Endothelial cell of umbilical vein (primary cell): ENCODE measurements around the gene TNRC6A. TPM values are rescaled to one million over a fixed set of nuclear protein-coding genes. Genes with fewer than 3 reads are reported as not detected.

Experiments
- BruUV-seq: library from RNA; stranded (reverse); fragments of 400-500 nt; replicated peaks from 2 replicates; lab custom pipeline; 2021; lab: Mats Ljungman, UMichigan
- CTCF ChIA-PET: fragments of 300-600, 350-600 bp; sonication (Branson Sonifier 250); formaldehyde crosslinking; loops from one replicate; lab custom pipeline; 2021; ENCODE audit warnings: antibody characterized with exemption, inconsistent platforms; lab: Charles Lee
- POLR2A ChIA-PET: fragments of 300-600, 350-600 bp; sonication (Branson Sonifier 250); formaldehyde crosslinking; loops from one replicate; lab custom pipeline; 2021; ENCODE audit warnings: antibody characterized with exemption, inconsistent platforms; lab: Charles Lee
- DNase-seq: peaks from one replicate; pipeline ENCODE4 v3.0.0-alpha.2; 2011; ENCODE audit warnings: low read depth, low spot score
- FAIRE-seq: peaks from 2 replicates; lab custom pipeline; 2011; peaks lifted over from hg19 to GRCh38; lab: Jason Lieb, UNC
- H2AFZ ChIP-seq: 2 replicates; pipeline ENCODE4 v1.6.0; 2012; ENCODE audit warnings: low read depth, low read length, control low read depth, inconsistent platforms
- H3K27ac ChIP-seq: 2 replicates; pipeline ENCODE4 v1.5.1; 2011; ENCODE audit warnings: low read depth, mild to moderate bottlenecking, control low read depth, low read length, moderate library complexity; ENCODE audit not compliant: insufficient read depth
- H3K27me3 ChIP-seq, 2 experiments: 2 replicates each; pipeline versions ENCODE4 v1.6.0 to v1.6.1; 2011; ENCODE audit warnings: low read length in 2 of 2, mixed read lengths in 1 of 2; ENCODE audit not compliant: control insufficient read depth in 2 of 2, insufficient read depth in 2 of 2
- H3K36me3 ChIP-seq, 2 experiments: 2 replicates in 1 of 2; 3 replicates in 1 of 2; pipeline ENCODE4 v1.5.1; 2011; ENCODE audit warnings: low read length in 2 of 2, mild to moderate bottlenecking in 1 of 2, moderate library complexity in 1 of 2; ENCODE audit not compliant: control insufficient read depth in 2 of 2, insufficient read depth in 2 of 2; ENCODE audit errors: extremely low read depth in 1 of 2
- H3K4me1 ChIP-seq: 3 replicates; pipeline ENCODE4 v1.5.1; 2011; ENCODE audit warnings: mild to moderate bottlenecking, low read length; ENCODE audit not compliant: control insufficient read depth, insufficient read depth; ENCODE audit errors: extremely low read depth
- H3K4me2 ChIP-seq: 2 replicates; pipeline ENCODE4 v1.6.1; 2011; ENCODE audit warnings: low read length, control low read depth, mixed read lengths; ENCODE audit not compliant: insufficient read depth
- H3K4me3 ChIP-seq, 3 experiments: fragments of 200-600 bp in 1 of 3; sonication (generic), shearing (Covaris generic) in 1 of 3; replicated peaks in 1 of 3; 2 replicates each; pipeline ENCODE4 v1.5.1; 2011 to 2016; ENCODE audit warnings: control low read depth in 3 of 3, low read length in 3 of 3, mild to moderate bottlenecking in 2 of 3, inconsistent platforms in 1 of 3, low read depth in 1 of 3, moderate library complexity in 1 of 3; ENCODE audit not compliant: insufficient read depth in 1 of 3
- H3K79me2 ChIP-seq: 2 replicates; pipeline ENCODE4 v1.6.0; 2012; ENCODE audit warnings: low read length, inconsistent platforms; ENCODE audit not compliant: control insufficient read depth, insufficient read depth
- H3K9ac ChIP-seq: replicated peaks from 2 replicates; pipeline ENCODE3; 2011; ENCODE audit warnings: low read length, control low read depth; ENCODE audit not compliant: insufficient read depth; ENCODE audit errors: extremely low read depth
- H3K9me1 ChIP-seq: replicated peaks from 3 replicates; pipeline ENCODE4 v1.6.0; 2011; ENCODE audit warnings: mild to moderate bottlenecking, low read length; ENCODE audit not compliant: control insufficient read depth, insufficient read depth; ENCODE audit errors: extremely low read depth
- H3K9me3 ChIP-seq: replicated peaks from 2 replicates; pipeline ENCODE4 v1.5.1; 2012; ENCODE audit warnings: low read length, inconsistent platforms; ENCODE audit not compliant: control insufficient read depth, insufficient read depth
- H4K20me1 ChIP-seq: replicated peaks from 2 replicates; pipeline ENCODE3; 2011; ENCODE audit warnings: mild to moderate bottlenecking, low read length; ENCODE audit not compliant: control insufficient read depth, insufficient read depth; ENCODE audit errors: extremely low read depth
- EZH2 ChIP-seq: IDR thresholded peaks from 2 replicates; pipeline ENCODE4 v1.6.1; 2012; ENCODE audit warnings: borderline replicate concordance, low read depth, mild to moderate bottlenecking, moderate library complexity, low read length, inconsistent platforms; ENCODE audit not compliant: severe bottlenecking
- FOS ChIP-seq: IDR thresholded peaks from 2 replicates; pipeline ENCODE4 v1.6.1; 2011; ENCODE audit warnings: mild to moderate bottlenecking, low read length, moderate library complexity, borderline replicate concordance; ENCODE audit not compliant: insufficient read depth
- GATA2 ChIP-seq: IDR thresholded peaks from 2 replicates; pipeline ENCODE4 v1.7.0; 2011; ENCODE audit warnings: low read depth, mild to moderate bottlenecking, moderate library complexity, mixed read lengths, low read length; ENCODE audit not compliant: insufficient read length, insufficient read depth
- JUN ChIP-seq: IDR thresholded peaks from 2 replicates; pipeline ENCODE4 v1.6.1; 2011; ENCODE audit warnings: borderline replicate concordance, low read depth; ENCODE audit not compliant: insufficient read length, insufficient read depth
- MYC ChIP-seq: IDR thresholded peaks from one replicate; pipeline ENCODE4 v1.6.1; 2011; ENCODE audit warnings: mild to moderate bottlenecking, low read depth, low read length
- POLR2A ChIP-seq: IDR thresholded peaks from 2 replicates; pipeline ENCODE4 v1.6.1; 2012; ENCODE audit warnings: low read depth, mild to moderate bottlenecking, control low read depth, low read length
- POLR2AphosphoS5 ChIP-seq: IDR thresholded peaks from 2 replicates; pipeline ENCODE4 v1.6.1; 2012; ENCODE audit warnings: low read depth, mild to moderate bottlenecking, control low read depth, low read length, moderate library complexity; ENCODE audit not compliant: insufficient read depth
- dilution Hi-C: fragments of 300-500 bp; cut with MboI; formaldehyde crosslinking; loops from one replicate; pipeline ENCODE4 v1.15.0; 2019; ENCODE audit warnings: low sequenced_read_pairs; ENCODE audit not compliant: extremely low pct_ligation_motif_present
- intact Hi-C: fragments of 100-400 bp; cut with micrococcal nuclease; formaldehyde crosslinking; loops from one replicate; pipeline ENCODE4 v1.10.0; 2022
- polyA plus RNA-seq, 4 experiments: library from polyadenylated mRNA; depleted of rRNA in 3 of 4; stranded (reverse) in 3 of 4; unstranded in 1 of 4; fragments of >200 nt; gene quantifications; 2 replicates each; pipeline versions ENCODE4 v1.2.1 to v1.2.3, GENCODE V29; 2011 to 2012; ENCODE audit warnings: missing spikeins in 1 of 4
- total RNA-seq: library from RNA; stranded (reverse); gene quantifications from 2 replicates; pipeline ENCODE4 v1.2.3, GENCODE V29; 2021
- TF ChIP-seq, protein P1 (sequence below): IDR thresholded peaks from 2 replicates; pipeline ENCODE4 v1.6.1; 2011; ENCODE audit not compliant: insufficient read depth, insufficient read length
- TF ChIP-seq, protein P2 (sequence below), 2 donors: IDR thresholded peaks; 1 replicate in 1 of 2; 2 replicates in 1 of 2; pipeline ENCODE4 v1.5.1; 2011; ENCODE audit warnings: low read length in 2 of 2, mild to moderate bottlenecking in 2 of 2, moderate library complexity in 2 of 2, control low read depth in 1 of 2, inconsistent platforms in 1 of 2, low read depth in 1 of 2; ENCODE audit not compliant: insufficient read depth in 1 of 2; ENCODE audit errors: extremely low read depth in 1 of 2

Gene TNRC6A
- total and polyA plus RNA-seq, 2 donors (not counting 3 experiments of a cell fraction or from before 2014, with no cell fraction given), result 39.3 to 74.5 TPM

DNA sequence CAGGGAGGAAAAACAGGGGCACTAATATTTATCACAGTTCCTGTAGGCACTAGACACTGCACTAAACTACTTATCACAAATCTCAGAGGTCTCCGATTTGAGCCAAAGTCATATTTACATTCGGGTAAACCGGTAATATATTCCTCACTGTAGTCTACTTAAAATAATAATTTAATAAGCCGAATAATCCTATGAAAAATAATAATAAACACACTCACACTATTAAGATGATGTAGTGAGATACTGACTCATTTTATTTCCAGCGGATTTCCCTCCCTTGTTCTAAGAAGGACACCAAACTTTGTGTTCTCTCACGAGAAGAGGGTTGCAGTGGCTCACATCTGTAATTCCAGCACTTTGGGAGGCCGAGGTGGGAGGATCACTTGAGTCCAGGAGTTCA is 36.6 kb upstream of the TNRC6A start:
- H3K4me3 ChIP-seq, result no peak overlapping the region
- POLR2A ChIA-PET, result no interaction called here
- H3K36me3 ChIP-seq, result no peaks in the 10 kb centered on the region
- BruUV-seq, result no TSS peak
- DNase-seq (peak; percentile 70), FAIRE-seq (peak; percentile 70)
- CTCF ChIA-PET, result no interaction called here
- no peaks in the 10 kb centered on the region for H3K27me3 ChIP-seq
- no peak overlapping the region for H3K9ac ChIP-seq
- peak overlapping the region; percentile 29 for H3K27ac ChIP-seq
- no peaks in the 10 kb centered on the region for H3K9me1 ChIP-seq
- TF ChIP-seq, protein P1, sequence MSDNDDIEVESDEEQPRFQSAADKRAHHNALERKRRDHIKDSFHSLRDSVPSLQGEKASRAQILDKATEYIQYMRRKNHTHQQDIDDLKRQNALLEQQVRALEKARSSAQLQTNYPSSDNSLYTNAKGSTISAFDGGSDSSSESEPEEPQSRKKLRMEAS, result no peak
- peak; percentile 56 for TF ChIP-seq JUN
- peaks cover 7% of the 10 kb centered on the region for H3K4me1 ChIP-seq
- H3K4me2 ChIP-seq, result peak overlapping the region; percentile 42
- no peak overlapping the region for H2AFZ ChIP-seq
- intact Hi-C loops, result no loop called here
- dilution Hi-C loops, result no loop called here
- H3K9me3 ChIP-seq, result no peaks in the 10 kb centered on the region
- no peaks in the 10 kb centered on the region for H3K79me2 ChIP-seq
- H4K20me1 ChIP-seq, result no peaks in the 10 kb centered on the region

DNA sequence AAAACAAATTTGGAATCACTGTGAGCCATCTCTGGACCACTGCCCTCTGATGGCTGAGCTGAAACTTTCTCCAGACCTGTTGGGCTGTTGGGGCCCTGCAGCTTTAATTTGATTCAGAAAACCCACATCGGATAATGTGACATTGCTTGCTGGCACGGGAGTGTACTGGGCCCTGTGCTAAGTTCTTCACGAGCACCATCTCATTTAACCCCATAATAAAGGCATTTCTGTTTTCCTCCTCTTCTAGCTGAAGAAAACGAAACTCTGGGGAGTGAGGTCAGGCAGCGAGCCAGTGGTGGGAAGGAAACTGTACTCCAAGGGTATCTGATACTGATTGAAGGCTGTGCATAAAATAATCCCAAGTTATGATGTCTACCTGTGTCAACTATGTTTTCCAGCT is 34.5 kb upstream of the TNRC6A start:
- TF ChIP-seq MYC (no peak), GATA2 (no peak), POLR2A (no peak), EZH2 (no peak), FOS (no peak), JUN (no peak), POLR2AphosphoS5 (no peak)
- TF ChIP-seq, protein P2, sequence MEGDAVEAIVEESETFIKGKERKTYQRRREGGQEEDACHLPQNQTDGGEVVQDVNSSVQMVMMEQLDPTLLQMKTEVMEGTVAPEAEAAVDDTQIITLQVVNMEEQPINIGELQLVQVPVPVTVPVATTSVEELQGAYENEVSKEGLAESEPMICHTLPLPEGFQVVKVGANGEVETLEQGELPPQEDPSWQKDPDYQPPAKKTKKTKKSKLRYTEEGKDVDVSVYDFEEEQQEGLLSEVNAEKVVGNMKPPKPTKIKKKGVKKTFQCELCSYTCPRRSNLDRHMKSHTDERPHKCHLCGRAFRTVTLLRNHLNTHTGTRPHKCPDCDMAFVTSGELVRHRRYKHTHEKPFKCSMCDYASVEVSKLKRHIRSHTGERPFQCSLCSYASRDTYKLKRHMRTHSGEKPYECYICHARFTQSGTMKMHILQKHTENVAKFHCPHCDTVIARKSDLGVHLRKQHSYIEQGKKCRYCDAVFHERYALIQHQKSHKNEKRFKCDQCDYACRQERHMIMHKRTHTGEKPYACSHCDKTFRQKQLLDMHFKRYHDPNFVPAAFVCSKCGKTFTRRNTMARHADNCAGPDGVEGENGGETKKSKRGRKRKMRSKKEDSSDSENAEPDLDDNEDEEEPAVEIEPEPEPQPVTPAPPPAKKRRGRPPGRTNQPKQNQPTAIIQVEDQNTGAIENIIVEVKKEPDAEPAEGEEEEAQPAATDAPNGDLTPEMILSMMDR (IDR thresholded peaks at IDR 0.05; ENCODE audit: extremely low read depth in 1 of 2, insufficient read depth in 1 of 2, low read depth in 1 of 2, low read length in 2 of 2), result no peak
- TF ChIP-seq, protein P1, result no peak
- dilution Hi-C loops, result no loop called here
- Histone ChIP-seq H3K4me3 (no peak overlapping the region), H3K27ac (no peak overlapping the region), H3K9me3 (no peaks in the 10 kb centered on the region), H3K79me2 (no peaks in the 10 kb centered on the region), H3K36me3 (no peaks in the 10 kb centered on the region), H2AFZ (no peak overlapping the region), H3K9me1 (no peaks in the 10 kb centered on the region), H3K4me2 (no peak overlapping the region), H3K9ac (no peak overlapping the region), H4K20me1 (no peaks in the 10 kb centered on the region), H3K27me3 (no peaks in the 10 kb centered on the region), H3K4me1 (peaks cover 10% of the 10 kb centered on the region)
- ChIA-PET CTCF (interaction anchor here (1.2 to 1.9 kb wide), 3 partner anchors 16 to 115 kb away, joined by 3 to 6 read pairs (median 6); no protein-coding TSS in a partner anchor), POLR2A (no interaction called here)
- FAIRE-seq (no peak), DNase-seq (no peak)
- BruUV-seq, result no TSS peak
- intact Hi-C loops, result no loop called here
